PC-9 (cell line): ENCODE data around the gene MYBPC2. TPM values are rescaled to one million over a fixed set of nuclear protein-coding genes. Genes with fewer than 3 reads are reported as not detected.

Experiments used
- BruUV-seq: library from RNA; stranded (reverse); fragments of 400-500 nt; replicated peaks from 2 replicates; lab custom pipeline; 2021; lab: Mats Ljungman, UMichigan
- CTCF ChIA-PET: fragments of 300-600 bp; sonication (Branson Sonifier 250); formaldehyde crosslinking; loops from one replicate; lab custom pipeline; 2022; ENCODE audit warnings: antibody characterized with exemption; lab: Charles Lee
- POLR2A ChIA-PET: fragments of 300-600 bp; sonication (Branson Sonifier 250); formaldehyde crosslinking; loops from one replicate; lab custom pipeline; 2022; ENCODE audit warnings: antibody characterized with exemption; ENCODE audit not compliant: unreplicated experiment; lab: Charles Lee
- DNase-seq, 2 experiments: peaks; one replicate each; pipeline versions ENCODE4 v3.0.0 to v3.0.0-alpha.2; 2015 to 2022; ENCODE audit warnings: mixed read lengths in 1 of 2
- H2AFZ ChIP-seq: fragments of 200-600 bp; sonication (generic); 2 replicates; pipeline ENCODE4 v1.8.1; 2017; ENCODE audit warnings: antibody characterized with exemption
- H3F3A ChIP-seq: fragments of 200-600 bp; sonication (generic); 2 replicates; pipeline ENCODE4 v1.8.1; 2017; ENCODE audit warnings: antibody characterized with exemption, mild to moderate bottlenecking, low read depth; ENCODE audit not compliant: insufficient read depth
- H3K27ac ChIP-seq: fragments of 200-600 bp; sonication (generic); 2 replicates; pipeline ENCODE4 v1.6.1; 2016; ENCODE audit warnings: mixed run types
- H3K27me3 ChIP-seq: fragments of 200-600 bp; sonication (generic); 2 replicates; pipeline ENCODE4 v1.6.1; 2016; ENCODE audit warnings: low read depth, mixed run types; ENCODE audit not compliant: insufficient read depth
- H3K36me3 ChIP-seq: fragments of 200-600 bp; sonication (generic); 2 replicates; pipeline ENCODE4 v1.6.1; 2016; ENCODE audit warnings: low read depth, mixed run types
- H3K4me1 ChIP-seq: fragments of 200-600 bp; sonication (generic); replicated peaks from 2 replicates; pipeline ENCODE4 v1.6.1; 2016; ENCODE audit warnings: mixed run types; ENCODE audit not compliant: insufficient read depth
- H3K4me2 ChIP-seq: fragments of 200-600 bp; sonication (generic); 2 replicates; pipeline ENCODE4 v1.6.1; 2017; ENCODE audit warnings: mixed run types
- H3K4me3 ChIP-seq: fragments of 200-600 bp; sonication (generic); 2 replicates; pipeline ENCODE4 v1.6.1; 2016; ENCODE audit warnings: mixed run types
- H3K79me2 ChIP-seq: fragments of 200-600 bp; sonication (generic); 2 replicates; pipeline ENCODE4 v1.6.1; 2017; ENCODE audit warnings: low read depth, mixed run types
- H3K9me2 ChIP-seq: fragments of 200-600 bp; sonication (generic); 2 replicates; pipeline ENCODE4 v1.8.1; 2017; ENCODE audit warnings: mild to moderate bottlenecking; ENCODE audit not compliant: insufficient read depth
- H3K9me3 ChIP-seq: fragments of 200-600 bp; sonication (generic); 2 replicates; pipeline ENCODE4 v1.8.1; 2016; ENCODE audit warnings: low read depth; ENCODE audit not compliant: insufficient read depth
- H4K20me1 ChIP-seq: fragments of 200-600 bp; sonication (generic); 2 replicates; pipeline ENCODE4 v1.8.1; 2017; ENCODE audit not compliant: insufficient read depth
- EZH2 ChIP-seq: fragments of 200-600 bp; sonication (generic); IDR thresholded peaks from 2 replicates; pipeline ENCODE4 v1.8.0; 2017; ENCODE audit warnings: antibody characterized with exemption, low read depth
- intact Hi-C: fragments of 100-400 bp; cut with micrococcal nuclease; formaldehyde crosslinking; loops from one replicate; pipeline ENCODE4 v1.10.0; 2022; ENCODE audit not compliant: unreplicated experiment
- total RNA-seq: library from RNA; stranded (reverse); gene quantifications from 2 replicates; pipeline ENCODE4 v1.2.3, GENCODE V29; 2021
- TF ChIP-seq, protein P1 (sequence below): fragments of 200-600 bp; sonication (generic); conservative IDR thresholded peaks from 2 replicates; pipeline ENCODE4 v1.6.1; 2017; ENCODE audit warnings: mixed run types, antibody characterized with exemption, mild to moderate bottlenecking, moderate library complexity

MYBPC2 gene
- total RNA-seq, 1 experiment from 2014 or later, result not detected

- H3K4me2 ChIP-seq, result no peak overlapping the region
- no peak overlapping the region for H3K27ac ChIP-seq
- no peaks in the 10 kb centered on the region for H3K27me3 ChIP-seq
- no peak overlapping the region for H3K4me3 ChIP-seq
- no peaks in the 10 kb centered on the region for H3K79me2 ChIP-seq
- CTCF ChIA-PET, result no interaction called here
- no peak for DNase-seq
- H3K4me1 ChIP-seq, result no peaks in the 10 kb centered on the region
- TF ChIP-seq EZH2, result no peak
- TF ChIP-seq, protein P1, sequence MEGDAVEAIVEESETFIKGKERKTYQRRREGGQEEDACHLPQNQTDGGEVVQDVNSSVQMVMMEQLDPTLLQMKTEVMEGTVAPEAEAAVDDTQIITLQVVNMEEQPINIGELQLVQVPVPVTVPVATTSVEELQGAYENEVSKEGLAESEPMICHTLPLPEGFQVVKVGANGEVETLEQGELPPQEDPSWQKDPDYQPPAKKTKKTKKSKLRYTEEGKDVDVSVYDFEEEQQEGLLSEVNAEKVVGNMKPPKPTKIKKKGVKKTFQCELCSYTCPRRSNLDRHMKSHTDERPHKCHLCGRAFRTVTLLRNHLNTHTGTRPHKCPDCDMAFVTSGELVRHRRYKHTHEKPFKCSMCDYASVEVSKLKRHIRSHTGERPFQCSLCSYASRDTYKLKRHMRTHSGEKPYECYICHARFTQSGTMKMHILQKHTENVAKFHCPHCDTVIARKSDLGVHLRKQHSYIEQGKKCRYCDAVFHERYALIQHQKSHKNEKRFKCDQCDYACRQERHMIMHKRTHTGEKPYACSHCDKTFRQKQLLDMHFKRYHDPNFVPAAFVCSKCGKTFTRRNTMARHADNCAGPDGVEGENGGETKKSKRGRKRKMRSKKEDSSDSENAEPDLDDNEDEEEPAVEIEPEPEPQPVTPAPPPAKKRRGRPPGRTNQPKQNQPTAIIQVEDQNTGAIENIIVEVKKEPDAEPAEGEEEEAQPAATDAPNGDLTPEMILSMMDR, result no peak
- no peaks in the 10 kb centered on the region for H3K9me3 ChIP-seq
- H4K20me1 ChIP-seq, result no peaks in the 10 kb centered on the region
- no peak overlapping the region for H2AFZ ChIP-seq
- BruUV-seq, result no TSS peak
- intact Hi-C loops, result no loop called here
- H3K9me2 ChIP-seq, result no peaks in the 10 kb centered on the region
- peaks cover 8% of the 10 kb centered on the region; the same call in 1 of the 2 replicates for H3F3A ChIP-seq
- no peaks in the 10 kb centered on the region for H3K36me3 ChIP-seq
- POLR2A ChIA-PET, result no interaction called here
Measured at GRCh38 chr19:50494186-50495019, 61.7 kb downstream of the MYBPC2 start.

GRCh38 chr19:50495020-50495531 is 62.4 kb downstream of the MYBPC2 start:
- no TSS peak for BruUV-seq
- no peaks in the 10 kb centered on the region for H3K27me3 ChIP-seq

GRCh38 chr19:50496189-50497021 is 63.7 kb downstream of the MYBPC2 start:
- TF ChIP-seq EZH2, result no peak
- TF ChIP-seq, protein P1, result no peak
- Histone ChIP-seq H3K9me3 (no peaks in the 10 kb centered on the region), H3K4me2 (no peak overlapping the region), H3K36me3 (no peaks in the 10 kb centered on the region), H4K20me1 (no peaks in the 10 kb centered on the region), H3K4me1 (no peaks in the 10 kb centered on the region), H3K27me3 (no peaks in the 10 kb centered on the region), H3K79me2 (no peaks in the 10 kb centered on the region), H3F3A (peaks cover 8% of the 10 kb centered on the region; the same call in 1 of the 2 replicates), H3K27ac (no peak overlapping the region), H3K9me2 (no peaks in the 10 kb centered on the region), H3K4me3 (no peak overlapping the region), H2AFZ (no peak overlapping the region)
- ChIA-PET CTCF (no interaction called here), POLR2A (no interaction called here)
- BruUV-seq, result no TSS peak
- intact Hi-C loops, result no loop called here
- DNase-seq, result no peak

More at GRCh38 chr19:50495020-50495531, 62.4 kb downstream of the MYBPC2 start:
- ChIA-PET POLR2A (no interaction called here), CTCF (no interaction called here)
- no peaks in the 10 kb centered on the region for H3K4me1 ChIP-seq
- no peak overlapping the region for H3K27ac ChIP-seq
- intact Hi-C loops, result no loop called here
- no peaks in the 10 kb centered on the region for H4K20me1 ChIP-seq
- H3K79me2 ChIP-seq, result no peaks in the 10 kb centered on the region
- H2AFZ ChIP-seq, result no peak overlapping the region
- no peak overlapping the region for H3K4me2 ChIP-seq
- TF ChIP-seq, protein P1, result no peak
- TF ChIP-seq EZH2, result no peak
- H3K9me3 ChIP-seq, result no peaks in the 10 kb centered on the region
- no peaks in the 10 kb centered on the region for H3K9me2 ChIP-seq
- H3F3A ChIP-seq, result peaks cover 8% of the 10 kb centered on the region; the same call in 1 of the 2 replicates
- DNase-seq, result no peak
- no peak overlapping the region for H3K4me3 ChIP-seq
- no peaks in the 10 kb centered on the region for H3K36me3 ChIP-seq
